CD4-positive, alpha-beta T cell treated with Interleukin-17A for 1 hour (primary cell): Measurements from ENCODE around the gene MYL3.
"Not testable (repeated sequence)": the region's sequence is repeated elsewhere in the genome, so short reads cannot be mapped to it uniquely, and the experiment has no call there.

Source experiments
- DNase-seq: peaks from one replicate; pipeline ENCODE4 v3.0.0-alpha.2; 2020

MYL3 gene

DNA sequence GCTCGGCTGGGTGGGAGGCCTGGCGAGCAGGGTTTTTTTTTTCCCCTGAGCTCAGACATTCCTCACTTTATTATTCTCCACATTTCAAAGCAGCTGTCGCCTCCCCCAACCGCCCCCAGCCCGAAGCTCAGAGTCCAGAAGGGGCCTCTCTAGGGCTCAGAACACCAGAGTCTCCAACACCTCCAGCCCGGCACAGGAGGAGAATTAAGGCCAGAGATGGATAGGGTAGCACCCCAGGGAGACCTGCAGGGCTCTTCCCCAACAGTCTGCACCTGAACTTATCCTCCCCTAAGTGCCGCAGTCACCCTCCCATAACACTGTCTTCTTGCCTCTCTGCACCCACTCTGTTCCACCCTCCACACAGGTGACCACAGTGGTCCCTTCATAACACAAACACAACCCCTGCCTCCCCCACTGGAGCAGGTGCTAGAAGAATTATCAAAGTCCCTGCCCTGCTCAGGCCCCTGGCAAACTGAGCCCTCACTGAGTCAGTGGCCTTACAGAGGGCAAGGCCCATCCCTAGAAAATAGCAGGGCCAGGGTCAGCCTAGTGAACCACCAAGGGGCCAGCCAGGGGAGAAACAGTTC, 14.1 kb downstream of the MYL3 start:
- no peak for DNase-seq

DNA sequence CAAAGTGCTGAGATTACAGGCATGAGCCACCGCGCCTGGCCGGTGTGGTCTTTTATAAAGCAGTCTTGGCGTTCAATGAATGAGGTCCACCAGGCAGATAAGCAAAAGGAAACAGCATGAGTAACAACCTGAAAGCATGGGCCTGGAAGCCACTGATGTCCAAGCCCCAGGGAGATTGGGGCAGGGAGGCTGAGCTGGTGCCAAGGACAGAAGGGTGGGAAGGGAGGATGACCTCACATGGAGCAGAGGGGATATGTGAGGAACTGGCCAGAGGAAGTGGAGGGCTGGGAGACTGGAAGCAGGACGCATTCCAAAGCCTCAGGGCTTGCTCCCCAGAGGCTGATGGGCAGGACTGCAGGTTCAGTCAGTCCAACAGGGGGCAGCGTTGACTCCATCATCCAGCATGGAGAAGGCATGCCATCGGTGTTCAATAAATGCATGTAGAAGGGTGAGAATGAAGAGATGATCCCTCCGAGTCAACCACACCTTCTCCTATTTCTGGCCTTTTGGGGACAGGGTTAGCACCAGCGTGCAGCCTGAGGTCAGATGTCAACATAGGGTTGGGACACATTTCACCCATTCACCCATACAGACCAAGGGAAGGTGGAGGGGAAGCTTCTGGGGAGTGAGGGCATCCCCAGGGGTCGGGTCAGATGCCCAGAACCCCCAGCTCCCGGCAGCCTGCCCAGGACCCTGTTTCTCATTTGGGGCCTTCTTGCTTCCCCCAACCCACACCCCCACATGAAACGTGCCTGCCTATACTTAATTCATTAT, 14.8 kb downstream of the MYL3 start:
- peak; percentile 27 for DNase-seq

DNA sequence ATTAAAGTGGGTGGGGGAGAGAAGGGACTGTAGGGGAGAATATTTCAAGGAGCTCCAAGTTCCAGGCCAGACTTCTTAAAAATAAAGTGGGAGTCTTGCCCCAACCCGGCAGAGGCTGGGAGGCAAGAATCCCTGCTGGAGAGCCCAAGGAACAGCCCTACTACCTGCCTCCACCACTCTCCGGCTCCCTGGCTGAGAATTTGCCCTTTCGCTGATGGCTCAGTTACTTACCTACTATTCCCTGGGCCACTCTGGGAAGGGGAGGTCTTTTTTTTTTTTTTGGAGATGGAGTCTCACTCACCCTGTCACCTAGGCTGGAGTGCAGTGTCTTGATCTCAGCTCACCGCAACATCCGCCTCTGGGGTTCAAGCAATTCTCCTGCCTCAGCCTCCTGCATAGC, 15.5 kb downstream of the MYL3 start:
- DNase-seq, result no peak

DNA sequence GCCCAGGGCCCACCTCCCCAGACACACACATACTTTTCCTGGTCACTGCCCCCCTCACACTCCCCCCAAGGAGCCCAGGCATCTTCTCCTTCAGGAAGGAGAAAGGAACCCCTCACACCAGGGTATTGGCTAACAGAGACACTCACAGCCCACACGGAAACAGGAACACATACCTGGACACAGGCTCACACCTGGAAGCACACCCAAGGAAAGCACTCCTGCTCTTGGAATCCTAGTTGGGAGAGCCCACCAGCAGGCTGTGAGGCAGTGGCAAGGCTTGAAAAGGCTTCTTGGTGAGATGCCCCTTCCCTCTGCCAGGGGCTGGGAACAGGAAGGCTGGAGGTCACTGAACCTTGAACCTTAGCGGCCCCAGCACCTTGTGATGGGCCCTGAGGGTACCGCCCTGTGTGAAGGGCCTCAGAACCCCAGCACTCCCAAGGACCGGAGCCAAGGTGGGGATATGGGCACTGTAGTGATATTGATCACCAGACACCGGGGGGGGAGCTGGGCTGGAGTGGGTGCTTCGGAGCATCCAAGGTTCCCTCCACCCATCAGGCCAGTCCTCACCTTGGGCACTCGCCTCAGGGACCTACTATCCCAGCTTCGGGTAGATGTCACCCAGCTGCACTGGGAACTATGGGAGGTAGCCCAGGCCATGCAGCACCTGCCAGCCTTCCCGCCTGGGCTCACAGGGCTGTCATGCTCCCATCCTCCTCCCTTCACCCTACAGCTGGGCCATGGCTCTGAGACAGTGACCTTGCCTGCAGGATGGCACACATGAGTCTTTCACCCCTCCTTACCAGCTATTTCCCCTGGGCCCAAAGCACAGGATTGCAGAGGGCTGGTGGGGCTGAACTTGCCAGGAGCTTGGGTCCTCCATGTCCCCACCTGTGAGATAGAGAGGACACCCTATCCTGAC, 16.4 kb downstream of the MYL3 start:
- no peak for DNase-seq

- DNase-seq, result peak; percentile 80
Observed at GRCh38 chr3:46845860-46846623, 17.2 kb downstream of the MYL3 start.

DNA sequence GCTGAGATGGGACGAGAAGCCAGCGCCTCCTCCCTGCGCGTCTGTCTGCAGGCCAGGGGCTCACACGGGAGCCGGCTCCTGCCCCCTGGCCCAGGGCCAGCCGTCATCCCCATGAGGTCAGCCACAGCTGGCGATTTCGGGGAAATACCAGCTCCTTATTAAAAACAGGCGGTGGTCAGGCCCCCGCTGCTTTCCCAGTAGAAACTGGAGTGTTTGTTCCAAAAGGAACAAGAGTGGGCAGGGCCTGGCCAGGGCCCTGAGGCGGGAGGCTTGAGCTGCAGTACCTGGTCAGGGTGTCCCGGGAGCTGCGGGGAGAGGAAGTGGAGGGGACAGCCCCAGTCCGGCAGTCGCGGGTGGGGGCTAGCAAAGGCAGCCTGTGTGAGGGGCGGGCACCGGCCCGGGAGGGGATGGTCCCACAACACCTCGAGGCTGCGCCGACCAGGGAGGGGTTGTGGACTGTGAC, 17.8 kb downstream of the MYL3 start:
- no peak for DNase-seq

- DNase-seq, result no peak
Observed at GRCh38 chr3:46844881-46845312, 18.3 kb downstream of the MYL3 start.

- no peak for DNase-seq
Observed at GRCh38 chr3:46844397-46844796, 18.8 kb downstream of the MYL3 start.

DNA sequence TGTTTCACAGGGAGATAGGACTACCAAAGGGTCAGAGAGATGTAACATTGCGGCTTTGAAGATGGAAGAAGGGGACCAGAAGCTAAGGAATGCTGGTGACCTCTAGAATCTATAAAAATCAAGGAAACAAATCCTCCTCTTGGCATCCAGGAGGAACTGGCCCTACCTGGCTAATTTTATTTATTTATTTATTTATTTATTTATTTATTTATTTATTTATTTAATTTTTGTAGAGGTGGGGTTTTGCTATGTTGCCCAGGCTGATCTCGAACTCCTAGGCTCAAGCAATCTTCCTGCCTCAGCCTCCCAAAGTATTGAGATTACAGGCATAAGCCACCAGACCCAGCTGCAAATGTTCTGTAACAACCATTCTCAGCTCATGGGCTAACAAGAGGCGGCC, 19.7 kb downstream of the MYL3 start:
- DNase-seq, result no peak

DNA sequence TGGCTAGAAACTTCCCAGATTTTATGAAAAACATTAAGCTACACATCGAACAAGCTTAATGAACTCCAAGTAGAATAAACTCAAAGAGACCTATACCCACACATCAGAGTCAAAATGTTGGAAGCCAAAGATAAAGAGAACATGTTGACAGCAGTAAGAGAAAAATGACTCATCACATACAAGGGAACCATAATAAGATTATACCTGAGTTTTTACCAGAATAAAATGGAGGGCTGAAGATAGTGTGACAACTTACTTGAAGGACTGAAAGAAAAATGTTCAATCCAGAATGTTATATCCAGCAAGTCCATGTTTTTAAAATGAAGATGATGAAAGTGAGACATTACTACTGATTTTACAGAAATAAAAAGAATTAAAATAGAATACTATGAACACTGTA, 22.8 kb downstream of the MYL3 start:
- no peak for DNase-seq

DNA sequence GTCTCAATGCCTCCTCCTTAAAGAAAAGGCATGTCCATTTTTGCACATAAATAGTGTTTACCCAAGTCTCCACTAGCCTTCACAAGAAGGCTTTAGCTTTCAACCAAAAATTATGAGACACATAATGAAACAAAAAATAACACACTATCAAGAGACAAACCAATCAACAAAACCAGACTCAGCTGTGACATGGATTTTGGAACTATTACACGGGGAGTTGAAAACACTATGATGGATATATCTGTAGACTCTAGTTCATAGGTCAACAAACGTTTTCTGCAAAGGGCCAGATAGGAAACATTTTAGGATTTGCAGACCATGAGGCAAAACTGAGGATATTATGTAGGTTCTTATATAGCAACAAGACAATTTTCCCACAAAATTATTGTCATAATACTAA, 24.9 kb downstream of the MYL3 start:
- DNase-seq, result no peak

GRCh38 chr3:46835491-46835890, 27.8 kb downstream of the MYL3 start:
- no peak for DNase-seq

DNA sequence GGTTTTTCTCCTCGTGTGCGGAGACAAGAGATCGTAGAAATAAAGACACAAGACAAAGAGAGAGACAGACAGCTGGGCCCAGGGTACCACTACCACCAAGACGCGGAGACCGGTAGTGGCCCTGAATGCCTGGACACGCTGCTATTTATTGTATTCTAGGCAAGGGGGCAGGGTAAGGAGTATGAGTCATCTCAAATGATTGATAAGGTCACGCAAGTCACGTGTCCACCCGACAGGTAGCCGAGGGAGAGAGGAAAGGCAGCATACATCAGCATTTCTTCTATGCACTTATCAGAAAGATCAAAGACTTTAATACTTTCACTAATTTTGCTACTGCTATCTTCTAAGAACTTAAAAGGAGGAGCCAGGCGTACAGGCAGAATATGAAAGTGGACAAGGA, 28.2 kb downstream of the MYL3 start:
- DNase-seq, result no peak

DNA sequence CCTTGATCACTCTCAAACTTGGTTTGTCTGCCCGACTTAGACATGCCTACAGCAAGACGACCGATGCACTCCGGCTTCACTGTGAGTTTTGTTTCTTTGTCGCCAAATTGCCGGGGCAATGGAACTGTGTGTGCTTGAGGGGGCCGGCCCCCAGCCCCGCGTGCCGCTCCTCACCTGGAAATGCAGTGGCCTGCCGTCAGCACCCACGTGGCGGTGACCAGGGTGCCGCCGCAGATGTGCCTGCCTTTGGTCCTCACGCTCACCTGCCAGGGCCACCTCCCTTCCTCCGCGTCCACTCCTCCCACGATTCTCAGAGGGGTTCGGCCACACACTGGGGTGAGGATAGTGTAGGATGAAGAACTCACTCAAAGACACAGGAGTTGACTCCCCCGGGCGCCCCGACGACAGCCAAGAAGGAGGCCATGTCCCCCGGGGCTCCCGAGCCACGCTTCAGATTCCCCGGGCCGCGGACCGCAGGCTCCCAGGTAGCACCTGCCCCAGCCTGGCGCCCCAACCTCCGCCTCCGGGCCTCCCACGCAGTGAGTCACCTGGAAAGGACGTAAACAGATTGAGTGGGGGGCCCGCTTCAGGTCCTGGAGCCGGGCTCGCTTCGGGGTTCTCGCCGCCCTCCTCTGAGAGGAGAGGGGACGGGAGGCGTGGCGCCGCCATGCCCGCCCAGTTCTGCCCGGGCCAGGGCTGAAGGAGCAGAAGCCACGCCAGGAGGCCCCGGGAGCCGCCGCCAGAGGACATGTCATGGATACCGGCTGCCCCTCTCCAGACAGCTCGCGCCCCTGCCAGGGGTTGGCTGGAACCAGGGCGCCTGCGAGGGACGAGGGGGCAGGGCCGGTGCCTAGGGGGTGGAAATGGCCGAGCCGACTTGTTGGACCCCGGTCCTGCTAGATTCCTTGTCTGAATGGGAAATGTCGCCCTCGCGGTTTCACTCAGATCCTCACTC, 29.6 kb downstream of the MYL3 start:
- no peak for DNase-seq

DNA sequence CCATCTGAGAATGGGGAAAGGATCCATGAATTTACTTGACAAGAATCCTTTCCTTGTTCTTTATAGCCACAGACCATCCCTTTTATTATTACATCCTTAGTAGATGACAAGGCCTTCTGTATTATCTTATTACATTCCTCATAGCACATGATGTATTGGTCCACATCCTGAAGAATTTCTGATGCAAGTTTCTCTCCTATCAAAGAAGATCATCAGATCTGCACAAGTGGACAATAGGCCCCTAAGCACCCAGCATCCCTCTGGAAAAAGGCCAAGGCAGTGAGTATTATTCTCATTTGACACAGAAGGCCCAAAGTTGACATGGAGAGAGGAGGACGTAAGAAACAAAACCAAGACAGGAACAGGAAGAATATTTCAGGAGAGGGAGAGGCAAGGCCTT, 31.4 kb downstream of the MYL3 start:
- DNase-seq, result no peak

GRCh38 chr3:46831316-46831715, 31.9 kb downstream of the MYL3 start:
- no peak for DNase-seq

DNA sequence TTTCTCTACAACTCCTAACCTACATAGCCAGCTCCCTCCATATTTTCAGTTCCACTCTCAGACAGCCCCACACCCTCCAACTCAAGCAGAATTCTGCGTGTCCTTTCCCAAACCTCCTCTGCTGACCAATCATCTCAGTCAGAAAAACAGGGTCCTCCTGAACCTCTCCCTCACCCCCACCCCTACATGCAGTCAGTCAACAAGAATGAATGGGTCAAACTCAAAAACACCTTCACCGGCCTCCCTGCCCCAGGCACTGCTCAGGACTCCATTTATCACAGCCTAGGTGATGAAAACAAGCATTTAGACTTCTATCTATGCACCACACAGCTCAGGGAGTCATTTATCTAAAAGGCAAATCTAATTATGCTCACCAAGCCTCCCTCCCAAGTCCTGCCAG, 32.4 kb downstream of the MYL3 start:
- DNase-seq, result no peak

DNA sequence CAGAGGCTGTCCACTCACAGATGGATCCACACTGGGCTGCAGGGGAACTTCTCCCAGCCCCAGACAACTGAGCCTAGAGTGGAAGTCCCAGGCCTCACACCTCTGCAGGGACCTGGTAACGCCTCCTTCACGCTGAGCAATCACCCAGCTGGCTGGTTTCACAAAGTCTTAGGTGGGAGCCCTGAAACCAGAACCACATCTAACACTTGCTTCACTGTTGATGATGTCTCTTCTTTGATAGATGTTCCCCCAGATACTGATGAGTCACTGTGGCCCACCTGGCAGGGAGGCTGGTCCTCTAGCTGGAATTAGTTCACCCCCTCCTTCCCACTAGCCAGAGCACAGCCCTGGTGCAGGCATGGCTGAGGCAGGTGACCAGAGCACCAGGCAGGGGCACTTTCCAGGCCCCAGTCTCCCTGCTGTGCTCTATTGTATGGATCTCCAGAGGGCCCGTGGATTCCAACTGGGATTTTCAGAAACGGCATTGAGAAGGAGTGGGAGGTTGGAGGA, 33.5 kb downstream of the MYL3 start:
- peak; percentile 35 for DNase-seq

DNA sequence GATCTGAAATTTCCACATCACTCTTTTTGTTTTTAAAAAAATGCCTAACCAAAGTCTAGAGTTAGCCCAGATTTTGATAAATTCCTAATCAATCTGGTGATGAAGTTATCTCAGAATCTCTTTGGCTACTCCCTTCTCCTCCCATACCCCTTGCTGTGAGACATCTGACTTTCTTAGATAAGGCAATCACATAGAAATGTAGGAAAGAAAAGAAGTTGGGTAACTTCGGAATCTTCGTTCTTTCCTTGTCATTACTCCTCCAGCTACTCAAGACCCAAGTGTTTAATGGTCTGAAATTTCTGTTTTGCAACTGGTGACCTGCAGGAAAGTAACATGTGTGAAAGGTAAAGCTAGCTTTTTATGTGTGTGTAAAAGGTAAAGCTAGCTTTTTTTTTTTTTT, 37.8 kb downstream of the MYL3 start:
- DNase-seq, result no peak

DNA sequence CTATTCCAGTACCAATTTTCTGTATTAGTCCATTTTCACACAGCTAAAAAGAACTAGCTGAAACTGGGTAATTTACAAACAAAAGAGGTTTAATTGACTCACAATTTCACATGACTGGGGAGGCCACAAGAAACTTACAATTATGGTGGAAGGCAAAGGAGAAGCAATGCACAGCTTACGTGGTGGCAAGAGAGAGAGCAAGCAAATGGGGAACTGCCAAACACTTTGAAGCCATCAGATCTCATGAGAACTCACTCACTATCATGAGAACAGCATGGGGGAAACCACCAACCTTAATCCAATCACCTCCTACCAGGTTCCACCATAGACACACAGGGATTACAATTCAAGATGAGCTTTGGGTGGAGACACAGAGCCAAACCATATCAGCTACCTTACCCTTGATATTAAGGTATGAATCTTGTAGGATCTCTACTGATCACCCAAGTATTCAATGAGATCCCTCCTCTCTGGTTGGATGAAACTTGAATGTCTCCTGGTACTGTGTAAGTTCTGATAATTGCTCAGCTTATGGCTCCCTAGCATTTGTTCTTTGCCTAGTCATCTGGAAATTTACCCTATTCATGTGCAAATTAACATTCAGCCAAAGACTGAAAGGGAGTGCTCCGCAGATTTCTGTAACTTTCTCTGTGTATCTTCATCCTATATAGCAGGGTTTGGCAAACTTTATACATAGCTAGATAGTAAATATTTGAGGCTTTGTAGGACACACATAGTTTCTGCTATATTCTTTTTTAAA, 38.9 kb downstream of the MYL3 start:
- DNase-seq, result no peak

- DNase-seq, result not testable (repeated sequence)
Observed at GRCh38 chr3:46823314-46823713, 39.9 kb downstream of the MYL3 start.
